ENCODE results near the gene MAP2K2.
A peak's percentile ranks its signal among the peaks of the same experiment; 100 is the strongest.

MAP2K2 gene

DNA sequence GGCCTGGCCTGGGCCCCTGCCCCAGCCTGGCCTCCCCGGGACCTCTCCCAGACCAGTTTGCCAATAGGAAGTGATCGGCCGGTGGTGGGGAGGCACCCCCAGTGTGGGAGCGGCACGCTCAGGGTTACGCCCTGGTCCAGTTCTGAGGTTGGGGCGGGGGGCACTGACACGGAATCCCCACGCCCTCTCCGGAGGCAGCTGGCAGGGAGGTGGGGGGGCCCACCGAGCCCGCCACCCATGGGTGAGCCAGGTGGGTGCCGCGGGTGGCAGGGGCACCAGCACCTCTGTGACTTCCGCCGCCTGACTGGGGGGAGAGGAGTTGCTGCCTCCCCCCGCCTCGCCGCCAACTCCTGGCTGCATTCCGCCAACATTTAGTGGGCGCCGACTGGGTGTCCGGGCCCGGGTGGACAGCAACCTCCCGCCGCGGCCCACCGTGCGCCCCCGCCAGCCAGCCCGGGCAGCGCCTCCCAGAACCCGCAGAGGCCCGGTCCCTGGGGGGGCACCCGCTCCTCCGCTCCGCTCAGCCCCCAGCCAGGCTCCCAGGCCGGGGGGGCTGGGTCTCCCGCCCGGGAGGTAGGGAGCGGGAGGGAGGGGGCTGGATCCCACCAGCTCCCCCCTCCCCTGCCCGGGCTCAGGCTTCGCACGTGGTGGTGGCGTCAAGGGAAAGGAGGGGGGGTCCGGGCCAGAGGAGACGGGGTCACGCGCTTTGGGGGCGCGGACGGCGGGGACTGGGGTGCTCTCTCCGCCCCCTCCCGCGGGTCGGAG lies 59.2 kb downstream of the MAP2K2 start (continued):
- TF ChIP-seq SCRT1 (tag by site-specific recombination; IDR thresholded peaks at IDR 0.05; ENCODE audit: borderline replicate concordance) (no peak), ZNF18 (tag by site-specific recombination; IDR thresholded peaks at IDR 0.05) (no peak), KLF10 (tag by site-specific recombination; IDR thresholded peaks at IDR 0.05) (0 out of 2 replicates have a peak, but pooled peaks have one; percentile 19), ZNF768 (tag by site-specific recombination; IDR thresholded peaks at IDR 0.05) (no peak), ZBTB48 (tag by site-specific recombination; IDR thresholded peaks at IDR 0.05) (0 out of 2 replicates have a peak, but pooled peaks have one; percentile 20)

DNA sequence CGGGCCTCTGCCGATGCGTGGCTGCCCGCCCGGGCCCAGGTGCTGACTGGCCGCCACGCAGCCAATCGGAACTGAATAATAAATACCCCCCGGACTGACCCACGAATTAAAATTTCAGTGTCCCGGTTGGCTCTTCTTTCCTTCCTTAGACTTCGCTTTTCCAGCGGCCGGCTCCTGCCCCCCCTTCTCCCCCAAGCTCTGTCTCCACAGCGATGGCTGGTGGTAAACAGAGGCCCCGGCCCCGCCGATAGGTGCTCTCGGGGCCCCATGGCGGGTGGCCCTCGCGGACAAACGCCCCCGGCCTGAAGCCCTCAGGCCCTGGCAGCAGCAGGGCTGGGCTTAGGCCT lies 59.8 kb downstream of the MAP2K2 start:
- Histone ChIP-seq H3K36me3 (ENCODE audit: control insufficient read depth in 2 of 2, insufficient read depth in 1 of 2, low read length in 2 of 2) (peaks cover 0 to 21% of the 10 kb centered on the region in 2 experiments; a peak in 1 of 3 replicates), H3K4me1 (ENCODE audit: control insufficient read depth, insufficient read depth, low read length) (peaks cover 4% of the 10 kb centered on the region; the same call in 1 of the 2 replicates), H3K9me3 (ENCODE audit: control insufficient read depth, insufficient read depth, low read depth, low read length) (no peaks in the 10 kb centered on the region), H3K4me3 (ENCODE audit: low read depth, low read length) (peak overlapping the region; percentile 53), H3K27ac (ENCODE audit: extremely low read depth, low read depth, low read length) (peak overlapping the region; percentile 96)
- ChIA-PET CTCF (interaction anchor here (0.7 kb wide), 1 partner anchor 82 kb away, joined by 3 read pairs; no protein-coding TSS in a partner anchor), POLR2A (interaction anchor here (0.6 to 1.8 kb wide), 2 partner anchors 23 to 79 kb away, joined by 6 read pairs; partner anchors contain the start of gene EEF2)
- TF ChIP-seq ZSCAN30 (tag by site-specific recombination; IDR thresholded peaks at IDR 0.05) (0 out of 2 replicates have a peak, but pooled peaks have one; percentile 95), GLIS1 (tag by site-specific recombination; IDR thresholded peaks at IDR 0.05) (peak; percentile 46; the same call in 1 of the 2 replicates), ZBTB20 (tag by site-specific recombination; IDR thresholded peaks at IDR 0.05) (peak; percentile 54), SCRT1 (tag by site-specific recombination; IDR thresholded peaks at IDR 0.05; ENCODE audit: borderline replicate concordance) (no peak), BCL11A (tag by site-specific recombination; IDR thresholded peaks at IDR 0.05; ENCODE audit: low read depth) (no peak), ZBTB17 (tag by site-specific recombination; IDR thresholded peaks at IDR 0.05) (peak; percentile 41; the same call in 1 of the 2 replicates), ZFP3 (tag by site-specific recombination; IDR thresholded peaks at IDR 0.05; ENCODE audit: low read depth) (no peak), PATZ1 (tag by site-specific recombination; IDR thresholded peaks at IDR 0.05) (peak; percentile 94), ZNF341 (tag by site-specific recombination; IDR thresholded peaks at IDR 0.05; ENCODE audit: low read depth) (peak; percentile 99)

- H3K4me1 ChIP-seq (ENCODE audit: control insufficient read depth, insufficient read depth, low read length), result peaks cover 4% of the 10 kb centered on the region; the same call in 1 of the 2 replicates
- H3K4me3 ChIP-seq (ENCODE audit: low read depth, low read length), result peak overlapping the region; percentile 53
- ChIA-PET POLR2A (interaction anchor here (0.6 to 1.8 kb wide), 3 partner anchors 18 to 78 kb away, joined by 3 to 6 read pairs (median 6); partner anchors contain the start of gene EEF2), CTCF (interaction anchor here (0.7 kb wide), 1 partner anchor 81 kb away, joined by 3 read pairs; no protein-coding TSS in a partner anchor)
- H3K27ac ChIP-seq (ENCODE audit: extremely low read depth, low read depth, low read length), result peak overlapping the region; percentile 96
- no peaks in the 10 kb centered on the region for H3K9me3 ChIP-seq (ENCODE audit: control insufficient read depth, insufficient read depth, low read depth, low read length)
- peaks cover 0 to 21% of the 10 kb centered on the region in 2 experiments; a peak in 1 of 3 replicates for H3K36me3 ChIP-seq (ENCODE audit: control insufficient read depth in 2 of 2, insufficient read depth in 1 of 2, low read length in 2 of 2)
- TF ChIP-seq ZNF19 (tag by site-specific recombination; IDR thresholded peaks at IDR 0.05; ENCODE audit: low read depth) (no peak), PRDM6 (tag by site-specific recombination; IDR thresholded peaks at IDR 0.05) (no peak), ZNF560 (tag by site-specific recombination; IDR thresholded peaks at IDR 0.05; ENCODE audit: borderline replicate concordance) (no peak), ZNF561 (tag by site-specific recombination; IDR thresholded peaks at IDR 0.05; ENCODE audit: borderline replicate concordance) (no peak)
- TF ChIP-seq, protein P1, sequence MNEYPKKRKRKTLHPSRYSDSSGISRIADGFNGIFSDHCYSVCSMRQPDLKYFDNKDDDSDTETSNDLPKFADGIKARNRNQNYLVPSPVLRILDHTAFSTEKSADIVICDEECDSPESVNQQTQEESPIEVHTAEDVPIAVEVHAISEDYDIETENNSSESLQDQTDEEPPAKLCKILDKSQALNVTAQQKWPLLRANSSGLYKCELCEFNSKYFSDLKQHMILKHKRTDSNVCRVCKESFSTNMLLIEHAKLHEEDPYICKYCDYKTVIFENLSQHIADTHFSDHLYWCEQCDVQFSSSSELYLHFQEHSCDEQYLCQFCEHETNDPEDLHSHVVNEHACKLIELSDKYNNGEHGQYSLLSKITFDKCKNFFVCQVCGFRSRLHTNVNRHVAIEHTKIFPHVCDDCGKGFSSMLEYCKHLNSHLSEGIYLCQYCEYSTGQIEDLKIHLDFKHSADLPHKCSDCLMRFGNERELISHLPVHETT (tag by site-specific recombination; IDR thresholded peaks at IDR 0.05), result no peak
- TF ChIP-seq, protein P2, sequence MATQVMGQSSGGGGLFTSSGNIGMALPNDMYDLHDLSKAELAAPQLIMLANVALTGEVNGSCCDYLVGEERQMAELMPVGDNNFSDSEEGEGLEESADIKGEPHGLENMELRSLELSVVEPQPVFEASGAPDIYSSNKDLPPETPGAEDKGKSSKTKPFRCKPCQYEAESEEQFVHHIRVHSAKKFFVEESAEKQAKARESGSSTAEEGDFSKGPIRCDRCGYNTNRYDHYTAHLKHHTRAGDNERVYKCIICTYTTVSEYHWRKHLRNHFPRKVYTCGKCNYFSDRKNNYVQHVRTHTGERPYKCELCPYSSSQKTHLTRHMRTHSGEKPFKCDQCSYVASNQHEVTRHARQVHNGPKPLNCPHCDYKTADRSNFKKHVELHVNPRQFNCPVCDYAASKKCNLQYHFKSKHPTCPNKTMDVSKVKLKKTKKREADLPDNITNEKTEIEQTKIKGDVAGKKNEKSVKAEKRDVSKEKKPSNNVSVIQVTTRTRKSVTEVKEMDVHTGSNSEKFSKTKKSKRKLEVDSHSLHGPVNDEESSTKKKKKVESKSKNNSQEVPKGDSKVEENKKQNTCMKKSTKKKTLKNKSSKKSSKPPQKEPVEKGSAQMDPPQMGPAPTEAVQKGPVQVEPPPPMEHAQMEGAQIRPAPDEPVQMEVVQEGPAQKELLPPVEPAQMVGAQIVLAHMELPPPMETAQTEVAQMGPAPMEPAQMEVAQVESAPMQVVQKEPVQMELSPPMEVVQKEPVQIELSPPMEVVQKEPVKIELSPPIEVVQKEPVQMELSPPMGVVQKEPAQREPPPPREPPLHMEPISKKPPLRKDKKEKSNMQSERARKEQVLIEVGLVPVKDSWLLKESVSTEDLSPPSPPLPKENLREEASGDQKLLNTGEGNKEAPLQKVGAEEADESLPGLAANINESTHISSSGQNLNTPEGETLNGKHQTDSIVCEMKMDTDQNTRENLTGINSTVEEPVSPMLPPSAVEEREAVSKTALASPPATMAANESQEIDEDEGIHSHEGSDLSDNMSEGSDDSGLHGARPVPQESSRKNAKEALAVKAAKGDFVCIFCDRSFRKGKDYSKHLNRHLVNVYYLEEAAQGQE (tag by site-specific recombination; IDR thresholded peaks at IDR 0.05), result no peak
These were observed 60.4 kb downstream of the MAP2K2 start for GRCh38 chr19:4063369-4064148.

All from HEK293 (cell line).